Right atrium auricular region (tissue), 2 donors: ENCODE results near the gene TENM4. TPM values are rescaled to one million over a fixed set of nuclear protein-coding genes. Genes with fewer than 3 reads are reported as not detected.

ENCODE experiments used
- DNase-seq: peaks from one replicate; pipeline ENCODE4 v3.0.0-alpha.2; 2019; ENCODE audit warnings: low spot score
- H3K27ac ChIP-seq, 2 donors: fragments of 200-600 bp; sonication (generic); 1 replicate in 1 of 2; 2 replicates in 1 of 2; pipeline ENCODE4 v1.5.1; 2016 to 2019
- H3K27me3 ChIP-seq, 2 donors: fragments of 200-600 bp; sonication (generic); one replicate each; pipeline versions ENCODE4 v1.5.1 to v1.6.0; 2017 to 2019
- H3K36me3 ChIP-seq: fragments of 200-600 bp; sonication (generic); one replicate; pipeline ENCODE4 v1.5.1; 2016
- H3K4me1 ChIP-seq, 2 donors: fragments of 200-600 bp; sonication (generic); one replicate each; pipeline versions ENCODE4 v1.5.1 to v1.6.0; 2017 to 2019
- H3K4me3 ChIP-seq, 2 donors: fragments of 200-600 bp; sonication (generic); 1 replicate in 1 of 2; 2 replicates in 1 of 2; pipeline ENCODE4 v1.5.1; 2017 to 2019; ENCODE audit warnings: mild to moderate bottlenecking in 1 of 2, moderate library complexity in 1 of 2
- H3K9me3 ChIP-seq, 2 donors: fragments of 200-600 bp; sonication (generic); one replicate each; pipeline ENCODE4 v1.5.1; 2019
- CTCF ChIP-seq, 2 donors: fragments of 200-600 bp; sonication (generic); IDR thresholded peaks; one replicate each; pipeline ENCODE4 v1.5.1; 2019; ENCODE audit warnings: antibody characterized with exemption in 2 of 2
- total RNA-seq, 2 donors: library from RNA; depleted of rRNA; stranded (reverse); fragments of >200 nt; gene quantifications; one replicate each; pipeline ENCODE4 v1.1.0, GENCODE V29; 2016

TENM4 gene
- total RNA-seq, 2 donors from 2014 or later = 0.30 to 0.98 TPM

GRCh38 chr11:79375818-79376550, 64.8 kb downstream of the TENM4 start:
- Histone ChIP-seq H3K4me1 (no peaks in the 10 kb centered on the region), H3K9me3 (peaks cover 0 to 8% of the 10 kb centered on the region in 2 donors), H3K4me3 (no peak overlapping the region), H3K27me3 (no peaks in the 10 kb centered on the region), H3K36me3 (no peaks in the 10 kb centered on the region), H3K27ac (no peak overlapping the region)
- no peak for DNase-seq
- TF ChIP-seq CTCF (IDR thresholded peaks at IDR 0.05) = no peak

- Histone ChIP-seq H3K4me1 (no peaks in the 10 kb centered on the region), H3K36me3 (no peaks in the 10 kb centered on the region), H3K27ac (no peak overlapping the region), H3K9me3 (peaks cover 0 to 8% of the 10 kb centered on the region in 2 donors), H3K4me3 (no peak overlapping the region), H3K27me3 (no peaks in the 10 kb centered on the region)
- no peak for TF ChIP-seq CTCF (IDR thresholded peaks at IDR 0.05)
- DNase-seq = no peak
Observed at GRCh38 chr11:79374727-79375126, 66.1 kb downstream of the TENM4 start.

- Histone ChIP-seq H3K36me3 (no peaks in the 10 kb centered on the region), H3K4me3 (no peak overlapping the region), H3K27ac (no peak overlapping the region), H3K27me3 (no peaks in the 10 kb centered on the region), H3K4me1 (no peaks in the 10 kb centered on the region), H3K9me3 (peaks cover 0 to under 1% of the 10 kb centered on the region in 2 donors)
- DNase-seq = no peak
- TF ChIP-seq CTCF (IDR thresholded peaks at IDR 0.05) = no peak
Observed at GRCh38 chr11:79371724-79372123, 69.1 kb downstream of the TENM4 start.

- TF ChIP-seq CTCF (IDR thresholded peaks at IDR 0.05) = no peak
- no peaks in the 10 kb centered on the region for H3K9me3 ChIP-seq
- DNase-seq = no peak
- no peak overlapping the region for H3K4me3 ChIP-seq
- no peaks in the 10 kb centered on the region for H3K27me3 ChIP-seq
- no peaks in the 10 kb centered on the region for H3K4me1 ChIP-seq
- H3K27ac ChIP-seq = no peak overlapping the region
- H3K36me3 ChIP-seq = no peaks in the 10 kb centered on the region
Observed at GRCh38 chr11:79371152-79371551, 69.7 kb downstream of the TENM4 start.

- TF ChIP-seq CTCF (IDR thresholded peaks at IDR 0.05) = no peak
- Histone ChIP-seq H3K4me3 (no peak overlapping the region), H3K27me3 (no peaks in the 10 kb centered on the region), H3K36me3 (no peaks in the 10 kb centered on the region), H3K9me3 (no peaks in the 10 kb centered on the region), H3K27ac (no peak overlapping the region), H3K4me1 (no peaks in the 10 kb centered on the region)
- DNase-seq = no peak
Observed at GRCh38 chr11:79369055-79369454, 71.8 kb downstream of the TENM4 start.

- no peaks in the 10 kb centered on the region for H3K36me3 ChIP-seq
- no peak overlapping the region for H3K4me3 ChIP-seq
- H3K27ac ChIP-seq = no peak overlapping the region
- no peak for DNase-seq
- no peak for TF ChIP-seq CTCF (IDR thresholded peaks at IDR 0.05)
- no peaks in the 10 kb centered on the region for H3K9me3 ChIP-seq
- no peaks in the 10 kb centered on the region for H3K4me1 ChIP-seq
- no peaks in the 10 kb centered on the region for H3K27me3 ChIP-seq
Observed at GRCh38 chr11:79367844-79368243, 73.0 kb downstream of the TENM4 start.
